ENCODE data around the gene C5orf47.
A peak's percentile ranks its signal among the peaks of the same experiment; 100 is the strongest.

C5orf47 gene

GRCh38 chr5:174045470-174046025, 56.6 kb downstream of the C5orf47 start, which contains the start of gene NSG2:
NSG2 (plus strand) TSS chr5:174045706; CDS start chr5:174046756, 1,050 bp downstream.
- H3K9ac ChIP-seq (ENCODE audit: low read length), result no peak within 1 kb of the TSS
- H3K4me2 ChIP-seq (ENCODE audit: low read depth, low read length), result no peak within 1 kb of the TSS
- TF ChIP-seq, protein P1, sequence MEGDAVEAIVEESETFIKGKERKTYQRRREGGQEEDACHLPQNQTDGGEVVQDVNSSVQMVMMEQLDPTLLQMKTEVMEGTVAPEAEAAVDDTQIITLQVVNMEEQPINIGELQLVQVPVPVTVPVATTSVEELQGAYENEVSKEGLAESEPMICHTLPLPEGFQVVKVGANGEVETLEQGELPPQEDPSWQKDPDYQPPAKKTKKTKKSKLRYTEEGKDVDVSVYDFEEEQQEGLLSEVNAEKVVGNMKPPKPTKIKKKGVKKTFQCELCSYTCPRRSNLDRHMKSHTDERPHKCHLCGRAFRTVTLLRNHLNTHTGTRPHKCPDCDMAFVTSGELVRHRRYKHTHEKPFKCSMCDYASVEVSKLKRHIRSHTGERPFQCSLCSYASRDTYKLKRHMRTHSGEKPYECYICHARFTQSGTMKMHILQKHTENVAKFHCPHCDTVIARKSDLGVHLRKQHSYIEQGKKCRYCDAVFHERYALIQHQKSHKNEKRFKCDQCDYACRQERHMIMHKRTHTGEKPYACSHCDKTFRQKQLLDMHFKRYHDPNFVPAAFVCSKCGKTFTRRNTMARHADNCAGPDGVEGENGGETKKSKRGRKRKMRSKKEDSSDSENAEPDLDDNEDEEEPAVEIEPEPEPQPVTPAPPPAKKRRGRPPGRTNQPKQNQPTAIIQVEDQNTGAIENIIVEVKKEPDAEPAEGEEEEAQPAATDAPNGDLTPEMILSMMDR (IDR thresholded peaks at IDR 0.05; ENCODE audit: low read length), result peak; percentile 97
- no peak for TF ChIP-seq EZH2phosphoT487 (IDR thresholded peaks at IDR 0.05; ENCODE audit: low read length)
- H3F3A ChIP-seq (ENCODE audit: insufficient read depth, low read length), result no peaks in the 10 kb centered on the region
- no peaks in the 10 kb centered on the region for H3K4me1 ChIP-seq (ENCODE audit: low read length)
- H3K27ac ChIP-seq (ENCODE audit: low read length), result no peak within 1 kb of the TSS
- no peaks in the 10 kb centered on the region for H3K36me3 ChIP-seq (replicated peaks; ENCODE audit: insufficient read depth, low read length)
- no peaks in the 10 kb centered on the region for H3K9me2 ChIP-seq (replicated peaks; ENCODE audit: insufficient read depth, low read length)
- H3K4me3 ChIP-seq (ENCODE audit: low read length), result no peak within 1 kb of the TSS
- no peaks in the 10 kb centered on the region for H3K27me3 ChIP-seq (replicated peaks; ENCODE audit: insufficient read depth, low read length)
- peak; percentile 96 for DNase-seq
- no peak within 1 kb of the TSS for H2AFZ ChIP-seq (ENCODE audit: low read length)
- no peaks in the 10 kb centered on the region for H3K79me2 ChIP-seq (ENCODE audit: low read length)
- no peaks in the 10 kb centered on the region for H3K9me3 ChIP-seq (replicated peaks; ENCODE audit: insufficient read depth, low read length)
- H4K20me1 ChIP-seq (ENCODE audit: insufficient read depth, low read length), result no peaks in the 10 kb centered on the region

DNA sequence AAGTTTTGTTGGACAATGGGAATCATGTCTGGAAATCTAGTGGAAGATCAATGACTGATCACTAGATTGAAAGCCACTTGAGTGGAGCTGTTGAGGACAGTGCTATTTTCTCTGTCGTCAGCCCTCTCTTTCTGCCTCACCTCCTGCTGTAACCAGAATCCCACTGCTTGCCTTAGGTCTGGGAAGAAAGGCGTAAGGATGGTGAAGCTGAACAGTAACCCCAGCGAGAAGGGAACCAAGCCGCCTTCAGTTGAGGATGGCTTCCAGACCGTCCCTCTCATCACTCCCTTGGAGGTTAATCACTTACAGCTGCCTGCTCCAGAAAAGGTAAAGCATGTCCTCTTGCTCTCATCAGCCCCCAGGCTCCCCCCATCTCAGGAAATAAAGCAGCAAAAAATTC, 57.6 kb downstream of the C5orf47 start:
- no peak overlapping the region for H3K27ac ChIP-seq (ENCODE audit: low read length)
- no peaks in the 10 kb centered on the region for H3K9me3 ChIP-seq (replicated peaks; ENCODE audit: insufficient read depth, low read length)
- TF ChIP-seq EZH2phosphoT487 (IDR thresholded peaks at IDR 0.05; ENCODE audit: low read length) (no peak), EZH2 (optimal IDR thresholded peaks at IDR 0.05; ENCODE audit: low read depth, low read length) (no peak)
- TF ChIP-seq, protein P1 (IDR thresholded peaks at IDR 0.05; ENCODE audit: low read length), result no peak
- no peaks in the 10 kb centered on the region for H3F3A ChIP-seq (ENCODE audit: insufficient read depth, low read length)
- H3K9me2 ChIP-seq (replicated peaks; ENCODE audit: insufficient read depth, low read length), result no peaks in the 10 kb centered on the region
- H3K79me2 ChIP-seq (ENCODE audit: low read length), result no peaks in the 10 kb centered on the region
- no peaks in the 10 kb centered on the region for H3K27me3 ChIP-seq (replicated peaks; ENCODE audit: insufficient read depth, low read length)
- H3K4me1 ChIP-seq (ENCODE audit: low read length), result no peaks in the 10 kb centered on the region
- H4K20me1 ChIP-seq (ENCODE audit: insufficient read depth, low read length), result no peaks in the 10 kb centered on the region
- DNase-seq, result no peak
- no peak overlapping the region for H2AFZ ChIP-seq (ENCODE audit: low read length)
- no peak overlapping the region for H3K4me2 ChIP-seq (ENCODE audit: low read depth, low read length)
- H3K36me3 ChIP-seq (replicated peaks; ENCODE audit: insufficient read depth, low read length), result no peaks in the 10 kb centered on the region
- no peak overlapping the region for H3K9ac ChIP-seq (ENCODE audit: low read length)
- no peak overlapping the region for H3K4me3 ChIP-seq (ENCODE audit: low read length)

DNA sequence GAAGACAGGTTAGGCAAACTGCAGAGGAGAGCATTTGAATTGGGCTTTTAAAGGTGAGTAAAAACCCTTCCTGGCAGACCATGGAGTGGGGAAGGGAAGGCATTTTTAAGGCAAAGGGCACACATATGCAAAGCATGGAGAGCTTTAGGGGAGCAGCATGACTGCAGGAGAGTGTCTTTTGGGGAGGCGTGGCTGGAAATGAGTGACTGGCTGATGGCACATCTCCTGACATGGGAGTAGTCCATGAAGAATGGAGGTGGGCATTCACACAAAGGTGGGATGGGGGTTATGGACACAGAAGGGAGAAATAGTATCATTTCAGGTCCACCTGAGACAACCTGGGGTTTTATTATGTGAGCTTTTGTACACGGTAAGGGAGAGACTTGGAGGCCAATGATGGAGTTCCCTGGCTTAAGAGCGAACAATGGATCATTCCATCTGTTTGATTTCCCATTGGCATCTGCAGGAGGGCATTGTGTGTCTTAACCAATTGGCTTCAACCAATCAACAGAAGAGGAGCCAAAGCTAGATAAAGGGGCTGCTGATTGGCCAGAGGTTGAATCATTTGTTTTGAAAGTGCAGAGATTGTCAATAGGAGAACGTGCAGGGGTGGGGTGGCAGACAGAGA, 58.6 kb downstream of the C5orf47 start:
- no peaks in the 10 kb centered on the region for H3K9me2 ChIP-seq (replicated peaks; ENCODE audit: insufficient read depth, low read length)

More for the DNA sequence above, 58.6 kb downstream of the C5orf47 start:
- DNase-seq, result no peak
- Histone ChIP-seq H3K27me3 (replicated peaks; ENCODE audit: insufficient read depth, low read length) (no peaks in the 10 kb centered on the region), H3K9ac (ENCODE audit: low read length) (no peak overlapping the region), H3K9me3 (replicated peaks; ENCODE audit: insufficient read depth, low read length) (no peaks in the 10 kb centered on the region), H3K4me2 (ENCODE audit: low read depth, low read length) (no peak overlapping the region), H4K20me1 (ENCODE audit: insufficient read depth, low read length) (no peaks in the 10 kb centered on the region), H3K79me2 (ENCODE audit: low read length) (no peaks in the 10 kb centered on the region), H3F3A (ENCODE audit: insufficient read depth, low read length) (no peaks in the 10 kb centered on the region), H3K4me1 (ENCODE audit: low read length) (peaks cover 6% of the 10 kb centered on the region), H3K36me3 (replicated peaks; ENCODE audit: insufficient read depth, low read length) (no peaks in the 10 kb centered on the region), H2AFZ (ENCODE audit: low read length) (no peak overlapping the region), H3K27ac (ENCODE audit: low read length) (no peak overlapping the region), H3K4me3 (ENCODE audit: low read length) (no peak overlapping the region)
- TF ChIP-seq EZH2phosphoT487 (IDR thresholded peaks at IDR 0.05; ENCODE audit: low read length), result no peak
- TF ChIP-seq, protein P1 (IDR thresholded peaks at IDR 0.05; ENCODE audit: low read length), result no peak
- no peak for TF ChIP-seq EZH2 (optimal IDR thresholded peaks at IDR 0.05; ENCODE audit: low read depth, low read length)
